C4-2B (cell line): Measurements from ENCODE around the gene SOX8.

Source experiments
- ZFX ChIP-seq: fragments of 450-650 bp; IDR thresholded peaks from 2 replicates; pipeline ENCODE4 v1.6.1; 2017
- TF ChIP-seq, protein P1 (sequence below): fragments of 450-650 bp; conservative IDR thresholded peaks from 2 replicates; pipeline ENCODE4 v1.5.1; 2017; ENCODE audit warnings: mild to moderate bottlenecking

DNA sequence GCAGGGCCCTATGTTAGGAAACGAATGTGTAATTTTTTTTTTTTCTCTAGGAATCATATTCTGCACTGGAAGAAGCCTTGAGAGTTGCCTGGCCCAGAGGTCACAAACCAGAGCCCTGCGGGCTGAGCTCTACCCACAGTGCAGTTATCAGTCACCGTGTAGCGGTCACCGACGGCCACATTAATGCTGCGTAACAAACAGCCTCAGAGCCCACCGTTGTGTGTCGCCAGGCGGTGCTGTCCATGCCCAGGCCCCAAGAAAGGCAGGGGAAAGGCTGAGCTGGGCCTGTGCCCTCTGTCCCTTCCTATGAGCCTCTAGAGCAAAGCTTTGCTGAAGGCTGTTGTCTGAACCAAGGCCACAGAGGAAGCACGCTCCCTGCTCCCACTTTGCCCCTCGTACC, 6.3 kb upstream of the SOX8 start:
- TF ChIP-seq, protein P1, sequence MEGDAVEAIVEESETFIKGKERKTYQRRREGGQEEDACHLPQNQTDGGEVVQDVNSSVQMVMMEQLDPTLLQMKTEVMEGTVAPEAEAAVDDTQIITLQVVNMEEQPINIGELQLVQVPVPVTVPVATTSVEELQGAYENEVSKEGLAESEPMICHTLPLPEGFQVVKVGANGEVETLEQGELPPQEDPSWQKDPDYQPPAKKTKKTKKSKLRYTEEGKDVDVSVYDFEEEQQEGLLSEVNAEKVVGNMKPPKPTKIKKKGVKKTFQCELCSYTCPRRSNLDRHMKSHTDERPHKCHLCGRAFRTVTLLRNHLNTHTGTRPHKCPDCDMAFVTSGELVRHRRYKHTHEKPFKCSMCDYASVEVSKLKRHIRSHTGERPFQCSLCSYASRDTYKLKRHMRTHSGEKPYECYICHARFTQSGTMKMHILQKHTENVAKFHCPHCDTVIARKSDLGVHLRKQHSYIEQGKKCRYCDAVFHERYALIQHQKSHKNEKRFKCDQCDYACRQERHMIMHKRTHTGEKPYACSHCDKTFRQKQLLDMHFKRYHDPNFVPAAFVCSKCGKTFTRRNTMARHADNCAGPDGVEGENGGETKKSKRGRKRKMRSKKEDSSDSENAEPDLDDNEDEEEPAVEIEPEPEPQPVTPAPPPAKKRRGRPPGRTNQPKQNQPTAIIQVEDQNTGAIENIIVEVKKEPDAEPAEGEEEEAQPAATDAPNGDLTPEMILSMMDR = no peak
- no peak for TF ChIP-seq ZFX
